Prostate gland (tissue), 2 donors: ENCODE measurements around the gene PDZRN3. TPM values are rescaled to one million over a fixed set of nuclear protein-coding genes. Genes with fewer than 3 reads are reported as not detected.

Experiments
- DNase-seq: peaks from one replicate; pipeline ENCODE4 v3.0.0-alpha.2; 2019; ENCODE audit warnings: low spot score
- H3K27ac ChIP-seq, 2 donors: fragments of 200-600 bp; sonication (generic); 2 replicates each; pipeline ENCODE4 v1.5.1; 2017 to 2019
- H3K27me3 ChIP-seq: fragments of 200-600 bp; sonication (generic); replicated peaks from 2 replicates; pipeline ENCODE4 v1.5.1; 2019; ENCODE audit not compliant: insufficient read depth
- H3K36me3 ChIP-seq, 2 donors: fragments of 200-600 bp; sonication (generic); 1 replicate in 1 of 2; 2 replicates in 1 of 2; pipeline versions ENCODE4 v1.5.1 to v1.8.1; 2017 to 2019
- H3K4me1 ChIP-seq: fragments of 200-600 bp; sonication (generic); replicated peaks from 2 replicates; pipeline ENCODE4 v1.5.1; 2019
- H3K4me3 ChIP-seq, 2 donors: fragments of 200-600 bp; sonication (generic); 2 replicates each; pipeline ENCODE4 v1.5.1; 2017 to 2019
- H3K9me3 ChIP-seq: fragments of 200-600 bp; sonication (generic); 2 replicates; pipeline ENCODE4 v1.5.1; 2017
- POLR2A ChIP-seq: fragments of 450-650 bp; IDR thresholded peaks from one replicate; pipeline ENCODE4 v1.6.1; 2016; ENCODE audit warnings: antibody characterized with exemption, mild to moderate bottlenecking
- POLR2AphosphoS5 ChIP-seq: sonication (generic); formaldehyde crosslinking; IDR thresholded peaks from one replicate; pipeline ENCODE4 v1.6.1; 2017; ENCODE audit warnings: antibody characterized with exemption
- WGBS: methylation state at CpG from one replicate; pipeline ENCODE4 v1.1.5; 2018; 5-methylcytosine and 5-hydroxymethylcytosine counted together
- intact Hi-C: fragments of 100-400 bp; cut with DNase I; formaldehyde crosslinking; loops from one replicate; pipeline ENCODE4 v1.14.2; 2022
- total RNA-seq, 2 donors: library from RNA; depleted of rRNA; stranded (reverse); fragments of >200 nt; gene quantifications; one replicate each; pipeline ENCODE4 v1.1.0, GENCODE V29; 2016
- TF ChIP-seq, protein P1 (sequence below), 4 experiments: fragments of 200-600 bp in 2 of 4; fragments of 450-650 bp in 2 of 4; sonication (generic) in 2 of 4; IDR thresholded peaks; 1 replicate in 3 of 4; 2 replicates in 1 of 4; pipeline ENCODE4 v1.5.1; 2016 to 2019; ENCODE audit warnings: antibody characterized with exemption in 4 of 4, mild to moderate bottlenecking in 2 of 4, moderate library complexity in 2 of 4

Gene PDZRN3
- total RNA-seq, 2 donors from 2014 or later: 80.9 to 143 TPM

DNA sequence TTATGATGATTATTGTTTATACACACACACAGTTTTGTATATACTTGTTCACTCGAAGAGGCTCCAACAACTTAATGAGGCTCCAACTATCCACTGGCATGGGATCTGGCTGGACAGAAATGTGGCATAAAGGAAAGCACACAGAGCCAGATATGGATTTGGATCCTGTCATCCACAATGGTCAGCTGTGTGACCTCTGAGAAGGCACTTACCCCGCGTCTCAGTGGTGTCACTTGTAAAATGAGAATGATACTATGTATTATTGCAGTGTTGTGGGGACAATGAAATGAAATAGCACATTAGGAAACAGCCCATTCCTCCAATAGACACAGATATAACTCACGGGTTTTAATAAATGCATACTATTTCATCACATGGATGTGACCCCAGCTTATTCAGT is 42.2 kb downstream of the PDZRN3 start:
- WGBS: 90% methylated on average over 4 of the region's 4 CpGs
- no peaks in the 10 kb centered on the region for H3K27me3 ChIP-seq
- no peaks in the 10 kb centered on the region for H3K9me3 ChIP-seq
- DNase-seq: no peak
- TF ChIP-seq POLR2AphosphoS5 (no peak), POLR2A (no peak)
- TF ChIP-seq, protein P1, sequence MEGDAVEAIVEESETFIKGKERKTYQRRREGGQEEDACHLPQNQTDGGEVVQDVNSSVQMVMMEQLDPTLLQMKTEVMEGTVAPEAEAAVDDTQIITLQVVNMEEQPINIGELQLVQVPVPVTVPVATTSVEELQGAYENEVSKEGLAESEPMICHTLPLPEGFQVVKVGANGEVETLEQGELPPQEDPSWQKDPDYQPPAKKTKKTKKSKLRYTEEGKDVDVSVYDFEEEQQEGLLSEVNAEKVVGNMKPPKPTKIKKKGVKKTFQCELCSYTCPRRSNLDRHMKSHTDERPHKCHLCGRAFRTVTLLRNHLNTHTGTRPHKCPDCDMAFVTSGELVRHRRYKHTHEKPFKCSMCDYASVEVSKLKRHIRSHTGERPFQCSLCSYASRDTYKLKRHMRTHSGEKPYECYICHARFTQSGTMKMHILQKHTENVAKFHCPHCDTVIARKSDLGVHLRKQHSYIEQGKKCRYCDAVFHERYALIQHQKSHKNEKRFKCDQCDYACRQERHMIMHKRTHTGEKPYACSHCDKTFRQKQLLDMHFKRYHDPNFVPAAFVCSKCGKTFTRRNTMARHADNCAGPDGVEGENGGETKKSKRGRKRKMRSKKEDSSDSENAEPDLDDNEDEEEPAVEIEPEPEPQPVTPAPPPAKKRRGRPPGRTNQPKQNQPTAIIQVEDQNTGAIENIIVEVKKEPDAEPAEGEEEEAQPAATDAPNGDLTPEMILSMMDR (IDR thresholded peaks at IDR 0.05): no peak
- no peak overlapping the region for H3K27ac ChIP-seq
- no peaks in the 10 kb centered on the region for H3K36me3 ChIP-seq
- H3K4me3 ChIP-seq: no peak overlapping the region
- intact Hi-C loops: no loop called here
- H3K4me1 ChIP-seq: no peaks in the 10 kb centered on the region

DNA sequence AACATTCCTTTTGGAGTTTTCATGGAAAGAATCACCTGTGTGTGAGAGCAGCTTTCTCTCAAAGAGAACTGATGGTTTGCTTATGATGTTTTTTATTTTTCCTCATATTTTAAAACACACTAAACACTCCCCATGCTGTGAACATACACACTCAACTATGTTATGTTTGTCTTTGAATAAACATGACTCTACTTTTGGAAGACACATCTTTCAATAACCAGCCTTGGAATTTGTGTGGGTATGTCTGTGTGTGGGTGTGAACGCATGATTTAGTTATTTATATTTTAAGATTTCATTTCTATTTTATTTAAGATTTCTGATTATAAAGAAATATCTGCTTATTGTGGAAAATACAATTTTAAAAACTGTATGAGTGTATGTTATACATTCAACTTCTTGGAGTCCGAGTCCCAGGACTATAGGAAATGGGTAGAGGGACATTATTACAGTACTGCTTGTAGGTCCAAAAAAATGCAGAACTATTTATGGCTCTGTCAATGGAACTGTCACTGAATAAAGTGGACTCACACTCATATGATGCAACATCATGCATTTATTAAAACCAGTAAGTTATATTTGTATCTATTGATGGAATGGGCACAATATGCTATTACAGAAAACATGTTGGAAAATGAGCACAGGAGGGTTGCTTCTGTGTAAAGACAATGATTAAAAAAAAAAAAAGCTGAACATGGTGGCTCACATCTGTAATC is 43.5 kb downstream of the PDZRN3 start:
- Histone ChIP-seq H3K4me3 (no peak overlapping the region), H3K27ac (no peak overlapping the region), H3K9me3 (no peaks in the 10 kb centered on the region), H3K36me3 (no peaks in the 10 kb centered on the region), H3K4me1 (no peaks in the 10 kb centered on the region), H3K27me3 (no peaks in the 10 kb centered on the region)
- intact Hi-C loops: no loop called here
- DNase-seq: no peak
- WGBS: 92% methylated on average over 2 of the region's 2 CpGs
- no peak for TF ChIP-seq POLR2A
- TF ChIP-seq, protein P1 (IDR thresholded peaks at IDR 0.05): no peak
- no peak for TF ChIP-seq POLR2AphosphoS5

DNA sequence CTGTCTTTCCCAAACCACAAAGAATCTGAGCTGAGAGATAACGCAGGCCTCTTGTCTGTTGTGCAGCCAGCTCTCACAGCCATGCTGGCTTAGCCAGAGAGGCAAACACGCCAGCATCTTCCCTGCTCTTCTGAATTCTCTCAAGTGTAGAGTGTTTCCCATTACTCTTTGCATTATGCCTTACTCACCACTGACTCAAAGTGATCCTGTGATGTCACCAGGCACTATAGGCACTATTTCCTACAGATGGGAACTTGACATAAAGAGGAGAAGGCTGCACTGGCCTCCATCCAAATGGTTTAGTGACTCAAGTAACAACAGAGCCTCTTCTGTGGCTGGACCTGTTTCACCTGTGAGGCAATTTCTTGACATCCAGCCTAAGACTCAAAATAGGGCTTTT is 44.4 kb downstream of the PDZRN3 start:
- Histone ChIP-seq H3K27me3 (no peaks in the 10 kb centered on the region), H3K4me1 (no peaks in the 10 kb centered on the region), H3K27ac (no peak overlapping the region), H3K9me3 (no peaks in the 10 kb centered on the region), H3K36me3 (no peaks in the 10 kb centered on the region), H3K4me3 (no peak overlapping the region)
- TF ChIP-seq, protein P1 (IDR thresholded peaks at IDR 0.05): no peak
- TF ChIP-seq POLR2AphosphoS5 (peak; percentile 10), POLR2A (no peak)
- DNase-seq: peak; percentile 58
- WGBS: 25% methylated on average over 2 of the region's 2 CpGs
- intact Hi-C loops: no loop called here

DNA sequence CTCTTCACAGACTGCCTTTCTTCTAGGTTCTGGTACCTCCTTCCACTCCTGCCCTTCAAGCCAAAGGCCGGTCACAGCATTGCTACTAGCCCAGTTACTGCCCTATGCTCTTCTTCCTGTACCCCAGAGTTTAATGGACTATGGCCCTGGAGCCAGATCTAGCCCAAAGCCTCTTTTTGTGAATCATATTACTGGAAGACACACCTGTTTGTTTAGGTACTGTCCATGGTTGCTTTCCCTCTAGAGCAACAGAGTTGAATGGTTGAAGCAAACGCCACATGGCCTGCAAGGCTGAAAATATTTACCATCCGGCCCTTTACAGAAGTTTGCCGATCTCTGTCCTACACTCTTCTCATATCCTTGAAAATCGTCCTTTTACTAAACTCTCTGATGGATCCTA is 47.0 kb downstream of the PDZRN3 start:
- no peaks in the 10 kb centered on the region for H3K9me3 ChIP-seq
- H3K27me3 ChIP-seq: no peaks in the 10 kb centered on the region
- TF ChIP-seq POLR2AphosphoS5 (no peak), POLR2A (no peak)
- TF ChIP-seq, protein P1 (IDR thresholded peaks at IDR 0.05): no peak
- H3K36me3 ChIP-seq: no peaks in the 10 kb centered on the region
- H3K4me1 ChIP-seq: peaks cover 3% of the 10 kb centered on the region
- intact Hi-C loops: no loop called here
- DNase-seq: no peak
- no peak overlapping the region for H3K27ac ChIP-seq
- H3K4me3 ChIP-seq: no peak overlapping the region
- WGBS: 94% methylated on average over 5 of the region's 5 CpGs

DNA sequence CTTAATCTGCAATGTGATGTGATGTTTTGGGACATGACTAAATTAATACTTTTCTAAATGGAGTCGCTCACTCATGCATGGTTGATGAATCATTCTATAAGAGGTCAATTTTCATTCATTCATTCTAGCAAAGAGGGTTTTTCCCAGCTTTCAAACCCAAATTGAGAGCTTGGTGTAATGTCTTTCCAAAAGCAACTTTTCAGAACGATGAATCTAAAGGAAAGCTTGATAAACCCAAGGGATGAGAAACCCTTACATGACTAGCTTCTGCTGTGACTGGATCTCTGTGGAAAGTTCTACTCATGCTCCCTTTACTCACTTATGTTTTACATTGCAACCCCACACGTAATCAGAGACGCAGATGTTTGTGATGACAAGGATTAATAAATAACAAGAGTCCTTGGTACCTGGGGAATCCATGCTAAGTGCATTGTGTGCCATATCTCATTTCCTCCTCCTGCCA is 47.7 kb downstream of the PDZRN3 start:
- no peaks in the 10 kb centered on the region for H3K9me3 ChIP-seq
- TF ChIP-seq POLR2AphosphoS5 (no peak), POLR2A (no peak)
- TF ChIP-seq, protein P1 (IDR thresholded peaks at IDR 0.05): no peak
- intact Hi-C loops: no loop called here
- H3K4me1 ChIP-seq: peaks cover 3% of the 10 kb centered on the region
- DNase-seq: no peak
- H3K27me3 ChIP-seq: no peaks in the 10 kb centered on the region
- H3K36me3 ChIP-seq: no peaks in the 10 kb centered on the region
- no peak overlapping the region for H3K4me3 ChIP-seq
- 78% methylated on average over 4 of the region's 4 CpGs for WGBS
- no peak overlapping the region for H3K27ac ChIP-seq
